Fibroblast of lung (primary cell): Measurements from ENCODE around the gene KRTAP5-6. TPM values are rescaled to one million over a fixed set of nuclear protein-coding genes. Genes with fewer than 3 reads are reported as not detected.

Experiments
- DNase-seq, 2 donors: peaks; one replicate each; pipeline versions ENCODE4 v3.0.0 to v3.0.0-alpha.2; 2010; ENCODE audit warnings: low read depth in 2 of 2
- H2AFZ ChIP-seq: 2 replicates; pipeline ENCODE4 v1.5.1; 2012; ENCODE audit warnings: low read length, control low read depth, inconsistent platforms
- H3K27ac ChIP-seq: 2 replicates; pipeline ENCODE4 v1.5.1; 2011; ENCODE audit warnings: low read length, control low read depth; ENCODE audit not compliant: insufficient read depth
- H3K27me3 ChIP-seq: 2 replicates; pipeline ENCODE4 v1.5.1; 2011; ENCODE audit warnings: mild to moderate bottlenecking, low read length; ENCODE audit not compliant: control insufficient read depth, insufficient read depth
- H3K36me3 ChIP-seq: 2 replicates; pipeline ENCODE4 v1.5.1; 2011; ENCODE audit warnings: low read length; ENCODE audit not compliant: control insufficient read depth, insufficient read depth
- H3K4me1 ChIP-seq: 2 replicates; pipeline ENCODE4 v1.5.1; 2011; ENCODE audit warnings: low read length; ENCODE audit not compliant: control insufficient read depth, insufficient read depth; ENCODE audit errors: extremely low read depth
- H3K4me2 ChIP-seq: 2 replicates; pipeline ENCODE4 v1.5.1; 2011; ENCODE audit warnings: low read length, control low read depth; ENCODE audit not compliant: insufficient read depth; ENCODE audit errors: extremely low read depth
- H3K4me3 ChIP-seq, 4 experiments: fragments of 200-600 bp in 1 of 4; sonication (generic) in 1 of 4; replicated peaks in 1 of 4; 2 replicates each; pipeline ENCODE4 v1.5.1; 2011 to 2016; ENCODE audit warnings: low read length in 4 of 4, low read depth in 3 of 4, mild to moderate bottlenecking in 3 of 4, control low read depth in 2 of 4, inconsistent platforms in 1 of 4, mixed read lengths in 1 of 4; ENCODE audit not compliant: insufficient read depth in 1 of 4; ENCODE audit errors: control extremely low read depth in 1 of 4
- H3K79me2 ChIP-seq: 2 replicates; pipeline ENCODE4 v1.5.1; 2012; ENCODE audit warnings: mild to moderate bottlenecking, low read length, inconsistent platforms; ENCODE audit not compliant: control insufficient read depth, insufficient read depth
- H3K9ac ChIP-seq: 2 replicates; pipeline ENCODE4 v1.5.1; 2011; ENCODE audit warnings: mild to moderate bottlenecking, low read length, control low read depth; ENCODE audit not compliant: insufficient read depth
- H3K9me3 ChIP-seq: 2 replicates; pipeline ENCODE4 v1.5.1; 2012; ENCODE audit warnings: low read depth, low read length; ENCODE audit not compliant: control insufficient read depth, insufficient read depth
- H4K20me1 ChIP-seq: 2 replicates; pipeline ENCODE4 v1.5.1; 2011; ENCODE audit warnings: low read length; ENCODE audit not compliant: control insufficient read depth, insufficient read depth; ENCODE audit errors: extremely low read depth
- CTCF ChIP-seq, 2 donors: IDR thresholded peaks in 1 of 2; conservative IDR thresholded peaks in 1 of 2; 1 replicate in 1 of 2; 2 replicates in 1 of 2; pipeline ENCODE4 v1.5.1; 2011 to 2012; ENCODE audit warnings: low read length in 2 of 2, control low read depth in 1 of 2, inconsistent platforms in 1 of 2, low read depth in 1 of 2, mild to moderate bottlenecking in 1 of 2
- EZH2 ChIP-seq: IDR thresholded peaks from 2 replicates; pipeline ENCODE4 v1.5.1; 2012; ENCODE audit warnings: low read length, control low read depth, mild to moderate bottlenecking; ENCODE audit errors: missing control alignments
- polyA plus RNA-seq, 2 donors: library from polyadenylated mRNA; depleted of rRNA in 1 of 2; stranded (reverse) in 1 of 2; unstranded in 1 of 2; fragments of >200 nt; gene quantifications; 2 replicates each; pipeline ENCODE4 v1.2.1, GENCODE V29; 2011 to 2012; ENCODE audit warnings: missing spikeins in 1 of 2
- total RNA-seq: library from RNA; depleted of rRNA; stranded (reverse); fragments of >200 nt; gene quantifications from 2 replicates; pipeline ENCODE4 v1.2.1, GENCODE V29; 2014

Gene KRTAP5-6
- total and polyA plus RNA-seq, 2 donors (not counting 1 experiment from before 2014, with no cell fraction given): not detected

- no peak for DNase-seq
- H3K9me3 ChIP-seq: no peaks in the 10 kb centered on the region
- no peaks in the 10 kb centered on the region for H3K79me2 ChIP-seq
- H4K20me1 ChIP-seq: no peaks in the 10 kb centered on the region
- H3K4me1 ChIP-seq: no peaks in the 10 kb centered on the region
- H3K27me3 ChIP-seq: peaks cover 6% of the 10 kb centered on the region
- no peak overlapping the region for H3K4me3 ChIP-seq
- no peak overlapping the region for H3K9ac ChIP-seq
- no peak overlapping the region for H2AFZ ChIP-seq
- H3K36me3 ChIP-seq: no peaks in the 10 kb centered on the region
- TF ChIP-seq CTCF (conservative IDR thresholded peaks at IDR 0.05 in 1 of 2, IDR thresholded peaks at IDR 0.05 in 1 of 2; ENCODE audit: low read depth in 1 of 2, low read length in 2 of 2): no peak
- TF ChIP-seq EZH2: no peak
- no peak overlapping the region for H3K4me2 ChIP-seq
- no peak overlapping the region for H3K27ac ChIP-seq
These were observed 36.2 kb downstream of the KRTAP5-6 start for GRCh38 chr11:1733009-1733715.

- H3K36me3 ChIP-seq: no peaks in the 10 kb centered on the region
- no peaks in the 10 kb centered on the region for H3K4me1 ChIP-seq
- no peak for DNase-seq
- H3K4me3 ChIP-seq: no peak overlapping the region
- H2AFZ ChIP-seq: no peak overlapping the region
- H3K79me2 ChIP-seq: no peaks in the 10 kb centered on the region
- H3K9me3 ChIP-seq: no peaks in the 10 kb centered on the region
- H3K9ac ChIP-seq: no peak overlapping the region
- H3K27ac ChIP-seq: no peak overlapping the region
- H4K20me1 ChIP-seq: no peaks in the 10 kb centered on the region
- no peak for TF ChIP-seq CTCF (conservative IDR thresholded peaks at IDR 0.05 in 1 of 2, IDR thresholded peaks at IDR 0.05 in 1 of 2; ENCODE audit: low read depth in 1 of 2, low read length in 2 of 2)
- TF ChIP-seq EZH2: no peak
- peaks cover 6% of the 10 kb centered on the region for H3K27me3 ChIP-seq
- no peak overlapping the region for H3K4me2 ChIP-seq
These were observed 37.0 kb downstream of the KRTAP5-6 start for GRCh38 chr11:1733716-1734640.

DNA sequence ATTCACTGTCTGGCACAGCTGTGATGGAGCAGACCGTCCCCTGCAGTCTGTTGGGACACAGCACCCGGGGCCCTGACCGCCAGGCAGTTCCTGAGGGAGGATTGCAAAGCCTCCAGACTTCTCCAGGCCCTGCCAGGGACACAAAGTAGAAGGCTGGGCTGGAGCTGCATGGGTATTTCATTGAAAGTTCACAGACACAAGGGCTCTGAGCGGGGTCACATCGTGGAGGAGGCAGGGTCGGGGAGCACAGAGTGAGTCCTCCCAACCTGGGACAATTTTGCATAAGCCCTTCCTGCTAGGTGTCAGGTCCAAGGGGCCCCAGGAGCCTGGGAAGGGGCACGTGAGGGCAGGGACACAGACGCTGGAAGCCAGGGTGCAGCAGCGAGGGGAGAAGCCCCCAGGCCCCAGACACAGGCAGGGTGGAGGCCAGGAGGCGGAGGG, 37.7 kb downstream of the KRTAP5-6 start:
- H2AFZ ChIP-seq: no peak overlapping the region
- H3K4me2 ChIP-seq: no peak overlapping the region
- H3K79me2 ChIP-seq: no peaks in the 10 kb centered on the region
- H3K27ac ChIP-seq: no peak overlapping the region
- peaks cover 6% of the 10 kb centered on the region for H3K27me3 ChIP-seq
- no peak for TF ChIP-seq CTCF (conservative IDR thresholded peaks at IDR 0.05 in 1 of 2, IDR thresholded peaks at IDR 0.05 in 1 of 2; ENCODE audit: low read depth in 1 of 2, low read length in 2 of 2)
- no peak for TF ChIP-seq EZH2
- no peaks in the 10 kb centered on the region for H3K9me3 ChIP-seq
- H3K36me3 ChIP-seq: no peaks in the 10 kb centered on the region
- no peaks in the 10 kb centered on the region for H4K20me1 ChIP-seq
- no peak overlapping the region for H3K4me3 ChIP-seq
- H3K9ac ChIP-seq: no peak overlapping the region
- no peak for DNase-seq
- H3K4me1 ChIP-seq: no peaks in the 10 kb centered on the region
